Adrenal gland (tissue), 12 donors: ENCODE measurements around the gene KCTD17. TPM values are rescaled to one million over a fixed set of nuclear protein-coding genes. Genes with fewer than 3 reads are reported as not detected.

ENCODE experiments used
- DNase-seq, 7 donors: peaks; one replicate each; pipeline ENCODE4 v3.0.0-alpha.2; 2019 to 2020
- H3K27ac ChIP-seq, 5 donors: fragments of 200-600 bp; sonication (generic) in 4 of 5; 1 replicate in 3 of 5; 2 replicates in 2 of 5; pipeline versions ENCODE4 v1.5.1 to v1.8.0; 2016 to 2020; ENCODE audit warnings: mild to moderate bottlenecking in 1 of 5
- H3K27me3 ChIP-seq: fragments of 200-600 bp; 2 replicates; pipeline ENCODE4 v1.8.0; 2021
- H3K36me3 ChIP-seq, 2 donors: fragments of 200-600 bp; replicated peaks in 1 of 2; 1 replicate in 1 of 2; 2 replicates in 1 of 2; pipeline versions ENCODE4 v1.5.1 to v1.8.0; 2018 to 2022
- H3K4me1 ChIP-seq, 2 donors: fragments of 200-600 bp; replicated peaks in 1 of 2; 1 replicate in 1 of 2; 2 replicates in 1 of 2; pipeline versions ENCODE4 v1.5.1 to v1.8.0; 2018 to 2021
- H3K4me3 ChIP-seq, 4 donors: fragments of 200-600 bp; sonication (generic) in 3 of 4; one replicate each; pipeline ENCODE4 v1.5.1; 2016 to 2018
- H3K9me3 ChIP-seq, 3 donors: fragments of 200-600 bp; sonication (generic) in 1 of 3; replicated peaks in 1 of 3; 1 replicate in 2 of 3; 2 replicates in 1 of 3; pipeline versions ENCODE4 v1.5.1 to v1.8.0; 2016 to 2021
- CTCF ChIP-seq, 6 experiments: fragments of 450-650 bp in 4 of 6; fragments of 200-600 bp in 2 of 6; sonication (generic) in 1 of 6; IDR thresholded peaks; 1 replicate in 5 of 6; 2 replicates in 1 of 6; pipeline versions ENCODE4 v1.5.1 to v1.8.0; 2016 to 2021; ENCODE audit warnings: antibody characterized with exemption in 6 of 6, mild to moderate bottlenecking in 2 of 6, moderate library complexity in 1 of 6
- POLR2A ChIP-seq, 2 donors: fragments of 450-650 bp; IDR thresholded peaks; one replicate each; pipeline ENCODE4 v1.6.1; 2017; ENCODE audit warnings: antibody characterized with exemption in 2 of 2, mild to moderate bottlenecking in 2 of 2, moderate library complexity in 1 of 2
- WGBS, 4 donors: extraction: QIAGEN DNeasy Blood & Tissue Kit in 2 of 4; methylation state at CpG; one replicate each; pipeline versions ENCODE4 v1.1.5 to v1.1.7; 2013 to 2017; 5-methylcytosine and 5-hydroxymethylcytosine counted together
- intact Hi-C, 2 donors: fragments of 100-400 bp; cut with DNase I; formaldehyde crosslinking; loops; one replicate each; pipeline versions ENCODE4 v1.14.1 to v1.15.0; 2022 to 2023
- polyA plus RNA-seq, 3 donors: library from polyadenylated mRNA; stranded (reverse); fragments of 200-250 nt in 2 of 3; fragments of 350-450 nt in 1 of 3; fragmentation: Illumina TruSeq in 1 of 3; extraction: RNeasy Lipid Tissue Mini Kit (QIAGEN cat#74804) in 1 of 3; gene quantifications; one replicate each; pipeline ENCODE4 v1.2.3, GENCODE V29; 2013 to 2014
- total RNA-seq, 9 donors: library from RNA; depleted of rRNA in 4 of 9; stranded (reverse); fragments of >200 nt in 4 of 9; fragments of 120-200 nt in 1 of 9; fragmentation: NEBNext Ultra II Directional in 1 of 9; extraction: Animal tissue kit (Norgen Biotek cat#: 25700) in 1 of 9; gene quantifications; one replicate each; pipeline versions ENCODE4 v1.1.0 to v1.2.4, GENCODE V29; 2013 to 2023
- donor health status: healthy with polysubstance abuse.
- donor health status: Bipolar disorder and iron deficiency.
- donor health status: DM: yes; HTN: yes; CAD: no.
- donor health status: DM: no; HTN: no; CAD: no.
- donor health status: DM: no; HTN: no; CAD: no.
- donor health status: DM: yes; HTN: yes; CAD: no.

The KCTD17 gene
- total and polyA plus RNA-seq, 12 donors: 10.0 to 71.5 (median 27.0) TPM

- Histone ChIP-seq H3K36me3 (no peaks in the 10 kb centered on the region), H3K27ac (no peak overlapping the region), H3K27me3 (no peaks in the 10 kb centered on the region), H3K9me3 (no peaks in the 10 kb centered on the region), H3K4me1 (peaks cover 9 to 12% of the 10 kb centered on the region in 2 donors), H3K4me3 (no peak overlapping the region)
- WGBS, 4 donors: 81 to 90% (median 84%) methylated on average over 6 of the region's 6 CpGs
- TF ChIP-seq CTCF (IDR thresholded peaks at IDR 0.05) (no peak), POLR2A (IDR thresholded peaks at IDR 0.05) (no peak)
- intact Hi-C loops: loop anchor here in 1 of 2 donors (10.0 kb wide), 1 partner anchor 173 kb away; no protein-coding TSS in a partner anchor
- DNase-seq: no peak
Observed at GRCh38 chr22:37048133-37048532, 3.4 kb upstream of the KCTD17 start.

- no peaks in the 10 kb centered on the region for H3K9me3 ChIP-seq
- intact Hi-C loops: loop anchor here in 1 of 2 donors (10.0 kb wide), 1 partner anchor 174 kb away; no protein-coding TSS in a partner anchor
- peaks cover 9 to 13% of the 10 kb centered on the region in 2 donors for H3K4me1 ChIP-seq
- DNase-seq: peak in 2 of 7 donors; percentile 51 to 54
- WGBS, 4 donors: 29 to 59% (median 39%) methylated on average over 2 of the region's 2 CpGs
- H3K27me3 ChIP-seq: no peaks in the 10 kb centered on the region
- no peaks in the 10 kb centered on the region for H3K36me3 ChIP-seq
- TF ChIP-seq POLR2A (IDR thresholded peaks at IDR 0.05) (no peak), CTCF (IDR thresholded peaks at IDR 0.05) (no peak)
- no peak overlapping the region for H3K4me3 ChIP-seq
- peak overlapping the region in 1 of 5 donors; percentile 13 for H3K27ac ChIP-seq
Observed at GRCh38 chr22:37049224-37049623, 2.3 kb upstream of the KCTD17 start.

GRCh38 chr22:37050913-37051312 lies 629 bp upstream of the KCTD17 start:
- H3K4me3 ChIP-seq: no peak overlapping the region
- no peaks in the 10 kb centered on the region for H3K27me3 ChIP-seq
- H3K27ac ChIP-seq: peak overlapping the region in 2 of 5 donors; percentile 44 to 76
- no peaks in the 10 kb centered on the region for H3K9me3 ChIP-seq
- intact Hi-C loops: no loop called here
- WGBS, 4 donors: 64 to 74% (median 68%) methylated on average over 6 of the region's 6 CpGs
- H3K4me1 ChIP-seq: peaks cover 9 to 13% of the 10 kb centered on the region in 2 donors
- TF ChIP-seq POLR2A (IDR thresholded peaks at IDR 0.05): no peak
- TF ChIP-seq CTCF (IDR thresholded peaks at IDR 0.05): no peak
- H3K36me3 ChIP-seq: peaks cover 0 to under 1% of the 10 kb centered on the region in 2 donors
- DNase-seq: no peak

- Histone ChIP-seq H3K4me1 (peaks cover 9 to 13% of the 10 kb centered on the region in 2 donors), H3K27me3 (no peaks in the 10 kb centered on the region), H3K9me3 (no peaks in the 10 kb centered on the region), H3K36me3 (peaks cover 0 to 17% of the 10 kb centered on the region in 2 donors), H3K27ac (no peak overlapping the region), H3K4me3 (peak overlapping the region in 2 of 4 donors; percentile 54 to 60)
- no peak for DNase-seq
- intact Hi-C loops: no loop called here
- no peak for TF ChIP-seq POLR2A (IDR thresholded peaks at IDR 0.05)
- TF ChIP-seq CTCF (IDR thresholded peaks at IDR 0.05): no peak
- WGBS, 4 donors: 68 to 98% (median 74%) methylated on average over 8 to 25 of the region's 25 CpGs
Observed at GRCh38 chr22:37052386-37053309, 1.1 kb downstream of the KCTD17 start.
